HG03575 (cell line): ENCODE measurements around the gene MVB12B.

ENCODE experiments used
- ATAC-seq: cut with Tn5 transposase; IDR thresholded peaks from one replicate; pipeline ENCODE4 v1.9.1; 2021; ENCODE audit not compliant: unreplicated experiment, insufficient number of reproducible peaks, low FRiP score; ENCODE audit errors: extremely low read depth

The MVB12B gene

DNA sequence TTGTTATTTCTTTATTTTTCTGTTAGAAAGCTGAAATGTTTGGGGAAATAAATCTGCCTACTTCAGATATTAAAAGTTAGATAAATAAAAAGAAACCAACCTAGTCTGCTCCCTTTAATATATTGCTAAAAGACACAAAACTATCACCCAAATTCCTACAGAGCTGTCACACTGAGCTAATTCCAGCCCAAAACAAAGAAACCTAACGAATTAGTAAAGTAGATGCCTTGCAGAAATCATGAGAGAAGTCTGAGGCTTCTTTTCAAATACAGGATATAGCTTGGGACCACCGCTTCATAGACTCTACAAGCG lies 164.9 kb downstream of the MVB12B start:
- ATAC-seq = no peak

DNA sequence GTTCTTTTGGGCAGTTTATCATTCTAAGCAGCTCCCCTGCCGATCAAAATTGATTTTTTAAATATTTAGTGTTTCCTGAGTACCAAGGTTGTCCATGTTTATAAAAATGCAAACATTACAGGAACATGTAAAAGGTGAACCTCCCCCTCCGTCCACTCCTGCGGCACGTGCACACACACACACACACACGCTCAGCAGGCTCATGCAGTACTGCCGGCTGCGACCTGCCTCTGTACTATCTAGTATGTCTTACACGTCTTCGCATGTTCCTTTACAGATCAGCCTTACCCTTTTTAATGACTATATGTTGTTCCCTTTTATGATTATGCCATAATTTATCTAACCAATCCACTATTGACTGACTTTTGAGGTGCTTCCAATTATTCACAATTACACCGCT lies 165.3 kb downstream of the MVB12B start:
- ATAC-seq = no peak

DNA sequence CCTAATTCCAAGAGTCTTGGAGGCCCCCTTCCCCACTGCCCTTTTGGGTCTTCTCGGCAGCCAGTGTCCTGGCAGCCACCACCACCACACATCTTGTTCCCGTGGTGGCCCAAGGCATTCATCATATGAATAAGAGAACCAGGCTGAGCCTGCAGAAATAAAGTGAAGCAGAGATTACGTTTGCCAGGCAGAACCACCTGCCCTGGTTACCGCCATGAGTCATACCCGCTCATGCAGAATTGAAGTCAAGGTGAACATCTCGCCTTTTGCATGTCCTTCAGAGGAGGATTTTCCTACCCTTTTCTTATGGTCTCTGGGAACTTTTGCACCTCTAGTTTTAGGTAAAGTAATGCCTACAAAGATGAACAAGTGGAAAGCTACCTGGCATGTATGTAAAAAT lies 167.6 kb downstream of the MVB12B start:
- no peak for ATAC-seq

DNA sequence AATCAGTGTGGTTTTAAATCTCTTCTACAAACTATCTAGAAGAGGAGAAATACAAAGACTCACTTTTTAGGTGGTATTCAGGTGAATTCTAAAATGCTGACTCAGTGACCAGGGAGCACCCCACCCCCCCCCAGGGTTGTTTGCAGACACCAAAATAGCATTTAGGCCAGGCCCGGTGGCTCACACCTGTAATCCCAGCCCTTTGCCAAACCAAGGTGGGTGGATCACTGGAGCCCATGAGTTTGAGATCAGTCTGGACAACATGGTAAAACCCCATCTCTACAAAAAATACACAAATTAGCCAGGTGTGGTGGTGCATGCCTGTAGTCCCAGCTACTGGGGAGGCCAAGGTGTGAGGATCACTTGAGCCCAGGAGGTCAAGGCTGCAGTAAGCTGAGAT lies 168.1 kb downstream of the MVB12B start:
- no peak for ATAC-seq

DNA sequence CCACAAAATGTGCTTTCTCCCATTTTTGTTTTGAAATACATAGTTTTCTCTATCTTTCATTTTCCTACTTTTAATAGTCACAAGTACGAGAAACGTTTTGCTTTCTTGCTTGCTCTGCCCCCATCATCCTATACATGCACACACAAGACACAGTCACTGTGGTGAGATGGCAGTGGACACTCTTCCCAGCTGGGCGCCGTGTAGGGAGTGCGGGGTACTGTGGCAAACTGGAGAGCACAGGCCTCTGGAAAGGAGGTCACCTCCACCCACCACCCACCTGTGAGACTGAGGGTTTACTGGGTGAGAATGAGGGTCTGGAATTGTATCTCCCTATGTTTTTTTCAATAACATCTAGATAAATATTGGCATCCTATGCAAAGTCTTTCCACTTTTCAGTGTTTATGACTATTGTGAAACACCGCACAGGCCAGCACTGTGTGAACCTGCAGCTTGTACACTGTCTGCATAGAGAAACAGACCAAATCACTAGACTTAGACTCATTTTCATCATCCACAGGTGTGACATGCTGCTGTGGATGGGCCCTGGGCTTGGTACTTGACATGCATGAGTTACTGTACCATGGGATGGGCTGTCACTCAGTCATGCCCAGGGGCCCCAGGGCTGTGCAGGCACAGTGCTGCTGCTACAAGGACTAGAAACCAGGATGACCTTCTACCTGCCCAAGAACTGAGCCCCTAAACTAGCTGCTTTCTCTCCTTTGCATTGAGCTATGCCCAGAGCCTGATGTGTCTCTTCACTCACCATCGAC lies 169.0 kb downstream of the MVB12B start:
- ATAC-seq = no peak

DNA sequence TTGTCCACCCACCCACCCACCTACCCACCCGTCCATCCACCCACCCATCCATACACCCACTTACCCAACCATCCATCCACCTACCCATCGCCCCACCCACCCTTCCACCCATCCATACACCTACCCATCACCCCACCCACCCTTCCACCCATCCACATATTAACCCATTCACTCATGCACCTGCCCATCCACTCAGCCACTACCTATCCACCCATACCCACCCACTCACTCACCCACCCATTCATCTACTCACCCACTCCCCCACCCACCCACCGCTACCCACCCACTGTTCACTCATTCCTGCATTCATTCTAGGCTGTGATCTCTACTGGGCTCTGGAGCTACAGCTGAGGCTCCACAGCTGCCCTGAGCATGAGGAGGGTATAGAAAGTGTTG lies 169.6 kb downstream of the MVB12B start:
- ATAC-seq = no peak

DNA sequence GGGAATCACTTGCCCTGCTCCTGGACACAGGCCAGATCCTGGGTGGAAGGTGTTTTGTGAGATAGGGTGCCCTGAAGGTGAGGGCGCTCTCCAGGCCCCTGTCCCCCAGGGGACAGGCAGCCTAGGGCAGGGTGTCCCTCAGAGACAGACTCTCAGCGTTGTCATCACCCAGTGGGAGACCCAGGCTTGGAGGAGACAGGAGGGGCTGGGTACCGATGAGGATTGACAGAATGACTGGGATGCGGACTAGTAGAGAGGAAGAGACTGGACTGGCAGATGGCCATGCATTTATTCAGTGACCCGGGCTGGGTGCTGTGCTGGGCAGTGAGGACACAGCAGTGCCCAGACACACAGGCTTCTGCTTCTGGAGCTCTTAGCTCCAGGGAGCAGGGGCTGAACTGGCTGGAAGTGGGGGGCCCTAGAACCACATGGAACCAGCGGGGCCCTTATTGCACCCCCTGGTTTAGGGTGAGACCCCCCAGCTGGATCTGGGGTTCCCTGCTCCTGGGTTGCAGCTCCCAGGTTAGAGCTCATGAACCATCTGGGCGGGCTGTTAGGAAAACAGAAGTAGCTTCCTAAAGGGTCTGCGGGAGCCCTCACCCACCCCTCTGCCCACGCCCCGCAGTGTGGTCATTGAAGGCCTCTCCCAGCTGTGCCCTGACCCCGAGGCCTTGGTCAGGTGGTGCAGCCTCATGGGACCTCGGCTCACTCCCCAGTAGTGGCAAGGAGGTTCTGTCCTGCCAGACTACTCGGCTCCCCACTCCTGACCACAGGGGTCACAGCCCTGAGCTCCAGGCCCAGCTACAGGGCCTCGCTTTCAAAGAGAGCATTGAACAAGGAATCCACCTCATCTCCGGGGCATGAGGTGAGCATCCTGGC lies 170.4 kb downstream of the MVB12B start:
- no peak for ATAC-seq

DNA sequence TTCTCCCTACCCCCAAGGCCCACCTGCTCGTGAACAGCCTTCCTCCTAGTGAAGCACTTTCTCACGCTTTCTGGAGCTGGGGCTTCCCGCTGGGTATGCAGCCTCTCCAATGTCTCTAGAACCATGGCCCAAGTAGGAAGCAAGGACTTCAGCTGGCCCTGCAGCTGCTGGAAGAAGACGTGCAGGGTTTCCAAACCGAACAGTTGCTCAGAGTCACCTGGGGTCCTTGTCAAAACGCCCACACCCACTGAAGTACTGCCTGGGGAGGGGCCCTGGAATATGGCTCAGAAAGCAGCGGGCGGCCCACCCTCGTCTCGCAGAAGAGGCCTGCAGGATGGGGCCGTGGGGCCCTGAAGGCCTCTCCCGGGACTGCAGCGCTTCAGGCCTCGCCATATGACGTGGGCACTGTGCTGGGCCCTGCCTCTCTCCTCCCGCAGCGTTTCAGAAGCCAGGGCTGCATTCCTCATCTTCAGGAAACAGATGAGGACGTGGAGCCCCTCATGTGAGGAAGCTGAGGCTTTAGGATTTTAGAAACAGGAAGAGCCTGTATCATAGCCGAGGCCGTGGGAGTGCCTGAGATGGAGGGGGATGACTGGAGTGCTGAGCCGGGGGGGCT lies 171.1 kb downstream of the MVB12B start:
- ATAC-seq = no peak

DNA sequence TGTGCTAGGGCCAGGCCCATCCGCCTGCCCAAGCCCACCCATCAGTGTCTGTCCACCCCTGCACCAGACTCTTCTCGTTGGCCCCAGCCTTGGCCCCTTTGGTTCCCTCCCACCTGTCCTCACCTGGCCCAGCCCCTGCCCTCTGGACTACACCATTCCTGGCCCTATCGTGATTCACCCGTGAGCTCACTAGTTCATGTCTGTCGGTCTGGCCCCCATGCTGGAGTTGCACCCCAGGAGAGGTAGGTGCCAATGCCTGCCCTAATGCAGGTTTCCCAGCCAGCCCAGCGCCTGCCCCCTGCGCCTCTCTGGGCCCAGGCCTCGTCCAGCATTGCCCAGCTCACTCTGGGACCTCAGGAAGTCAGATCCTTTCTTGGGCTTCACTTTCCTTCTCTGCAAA lies 171.7 kb downstream of the MVB12B start:
- ATAC-seq = no peak

DNA sequence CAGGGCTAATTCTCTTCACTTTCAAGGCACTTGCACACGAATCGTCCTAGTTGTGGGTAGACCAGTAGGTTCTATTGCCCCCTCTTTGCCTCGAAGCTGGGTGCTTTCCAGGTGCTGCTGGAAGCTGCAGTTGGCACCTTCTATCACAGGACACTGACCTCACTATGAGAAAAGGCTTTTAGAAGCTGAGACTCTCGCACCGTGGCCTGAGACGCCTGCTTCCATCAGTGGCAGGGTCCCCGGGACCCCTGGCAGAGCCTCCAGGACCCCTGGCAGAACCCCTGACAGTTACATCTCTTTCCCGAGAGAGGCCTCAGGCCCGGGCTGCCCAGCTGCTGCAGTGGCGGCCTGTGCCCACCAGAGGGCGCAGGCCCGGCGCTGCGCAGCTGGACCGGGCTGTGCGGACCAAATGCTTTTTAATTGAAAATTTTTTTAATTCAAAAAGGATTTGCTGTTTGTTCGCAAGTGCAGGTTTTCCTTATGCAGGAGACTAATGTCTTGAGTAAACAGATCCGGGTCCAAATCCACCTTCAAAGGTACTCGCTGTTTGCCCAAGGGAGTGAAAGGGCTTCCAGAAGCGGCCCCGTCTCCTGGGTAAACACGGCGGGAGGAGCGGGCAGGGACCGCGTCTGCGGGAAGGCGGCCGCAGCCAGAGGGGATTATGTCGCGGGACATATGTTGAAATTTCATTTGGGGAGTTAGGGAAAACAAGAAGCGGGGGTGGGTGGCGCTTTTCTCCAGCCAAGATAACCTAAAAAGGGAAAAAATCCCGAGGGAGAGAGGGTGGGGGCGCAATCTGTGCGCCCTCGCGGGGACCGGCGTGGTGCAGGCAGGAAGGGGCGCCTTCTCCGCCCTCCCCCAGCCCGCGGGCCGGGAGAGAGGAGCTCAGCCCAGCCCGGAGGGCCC lies 172.6 kb downstream of the MVB12B start:
- no peak for ATAC-seq

DNA sequence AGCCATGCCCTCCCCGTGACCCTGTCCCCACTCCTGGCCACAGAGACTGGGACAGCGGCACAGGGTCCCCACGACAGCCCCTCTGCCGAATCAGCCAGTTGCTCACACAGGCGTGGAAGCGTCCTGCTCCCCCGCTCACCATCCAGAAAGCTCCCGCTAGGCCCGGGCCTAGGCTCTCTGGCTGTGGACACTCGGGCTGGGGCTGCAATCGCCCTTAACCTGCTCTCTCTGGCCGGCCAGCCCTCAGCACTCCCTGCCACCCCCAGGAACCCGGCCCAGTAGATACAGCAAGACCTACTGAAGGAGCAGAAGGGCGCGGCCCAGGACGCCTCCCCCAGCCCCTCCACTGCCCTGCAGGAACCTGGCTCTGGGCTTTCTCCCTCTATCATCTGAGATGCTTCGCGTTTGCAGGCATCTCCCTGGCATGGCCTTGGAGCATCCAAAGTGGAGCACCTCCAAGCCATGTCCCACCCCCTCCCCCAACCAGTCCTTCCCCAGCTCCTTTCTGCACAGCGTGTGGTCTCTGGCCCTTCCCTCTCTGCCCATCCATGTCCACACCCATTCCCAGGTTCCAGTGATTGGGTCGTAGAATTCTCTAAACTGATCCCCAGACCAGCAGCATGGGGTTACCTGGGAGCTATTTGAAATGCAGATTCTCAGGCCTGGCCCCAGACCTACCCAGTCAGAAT lies 173.4 kb downstream of the MVB12B start:
- ATAC-seq = no peak

DNA sequence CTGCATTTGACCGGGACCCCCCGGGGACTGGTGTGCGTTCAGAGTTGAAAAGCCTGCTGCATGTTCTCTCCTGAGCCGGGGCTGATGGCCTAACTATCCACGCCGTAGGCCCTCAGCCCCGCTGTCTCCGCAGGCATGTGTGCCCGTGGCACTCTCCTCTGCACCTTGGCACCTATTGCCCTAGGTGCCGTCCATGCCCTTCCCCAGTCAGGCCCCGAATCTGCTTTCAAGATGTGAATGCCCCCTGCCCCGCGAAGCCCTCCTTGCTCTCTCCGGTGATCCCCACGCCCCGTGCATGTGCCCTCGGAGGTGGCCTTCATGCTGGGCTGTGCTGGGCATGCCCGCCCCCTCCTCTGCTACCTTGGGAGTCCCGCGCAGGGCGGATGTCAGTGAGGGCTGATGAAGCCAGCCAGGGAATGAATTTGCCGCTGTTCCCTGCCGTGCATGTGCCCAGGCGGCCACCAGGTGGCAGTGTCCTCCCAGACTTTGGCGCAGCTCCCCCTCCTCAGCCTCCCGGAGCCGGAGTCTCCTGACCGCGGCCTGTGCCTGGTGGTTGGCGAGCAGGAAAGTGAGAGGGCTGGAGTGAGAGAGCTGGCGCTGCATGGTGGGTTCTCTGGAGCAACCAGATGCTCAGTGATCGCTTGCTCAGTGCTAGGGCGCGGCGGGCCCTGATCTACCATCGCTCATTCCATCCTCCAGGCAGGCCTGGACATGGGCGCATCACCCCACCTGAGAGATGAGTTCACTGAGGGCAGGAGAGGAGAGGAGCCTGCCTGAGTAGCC lies 174.2 kb downstream of the MVB12B start:
- no peak for ATAC-seq

DNA sequence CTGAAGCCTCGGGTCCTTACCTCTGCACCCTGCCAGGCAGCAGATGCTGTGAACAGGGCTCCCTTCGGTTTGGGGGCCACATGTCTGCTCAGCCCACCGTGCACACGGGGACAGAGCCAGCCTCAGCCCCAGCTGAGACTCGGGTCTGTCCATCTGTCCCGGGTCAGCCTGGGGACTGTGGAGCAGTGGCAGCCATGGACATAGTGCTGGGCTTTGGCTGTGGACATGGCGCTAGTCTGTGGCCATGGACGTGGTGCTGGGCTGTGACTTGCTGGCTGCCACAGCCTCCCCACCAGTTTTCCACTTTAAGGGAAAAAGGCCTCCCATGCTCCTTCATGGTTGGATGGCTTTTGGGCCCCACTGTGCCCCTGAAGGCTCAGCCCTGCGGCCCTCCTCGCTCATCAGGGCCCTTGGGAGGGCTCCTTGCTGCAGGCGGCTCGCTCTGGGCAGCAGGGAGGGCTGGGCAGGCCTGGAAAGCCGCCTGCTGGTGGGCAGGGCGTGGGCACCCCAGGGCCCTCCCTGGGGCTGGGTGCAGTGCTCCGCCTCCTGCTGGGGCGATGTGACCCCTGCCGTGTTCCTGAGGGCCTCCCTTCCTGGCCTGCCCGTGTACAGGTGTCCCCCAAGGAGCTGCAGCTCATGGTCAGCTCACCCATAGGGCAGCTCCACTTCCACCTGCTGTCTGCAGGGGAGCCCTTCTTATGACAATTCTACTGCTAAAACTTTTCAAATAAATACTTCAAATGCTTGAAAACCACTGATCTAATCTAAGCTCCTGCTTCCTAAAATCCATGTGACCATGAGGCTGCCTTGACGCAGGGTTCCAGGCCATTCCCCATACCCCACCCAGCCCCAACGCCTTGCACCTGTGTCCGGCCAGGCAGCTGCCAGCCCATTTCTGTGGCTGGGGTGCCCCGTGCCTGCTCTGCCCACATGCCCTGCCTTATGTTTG lies 175.0 kb downstream of the MVB12B start:
- no peak for ATAC-seq

DNA sequence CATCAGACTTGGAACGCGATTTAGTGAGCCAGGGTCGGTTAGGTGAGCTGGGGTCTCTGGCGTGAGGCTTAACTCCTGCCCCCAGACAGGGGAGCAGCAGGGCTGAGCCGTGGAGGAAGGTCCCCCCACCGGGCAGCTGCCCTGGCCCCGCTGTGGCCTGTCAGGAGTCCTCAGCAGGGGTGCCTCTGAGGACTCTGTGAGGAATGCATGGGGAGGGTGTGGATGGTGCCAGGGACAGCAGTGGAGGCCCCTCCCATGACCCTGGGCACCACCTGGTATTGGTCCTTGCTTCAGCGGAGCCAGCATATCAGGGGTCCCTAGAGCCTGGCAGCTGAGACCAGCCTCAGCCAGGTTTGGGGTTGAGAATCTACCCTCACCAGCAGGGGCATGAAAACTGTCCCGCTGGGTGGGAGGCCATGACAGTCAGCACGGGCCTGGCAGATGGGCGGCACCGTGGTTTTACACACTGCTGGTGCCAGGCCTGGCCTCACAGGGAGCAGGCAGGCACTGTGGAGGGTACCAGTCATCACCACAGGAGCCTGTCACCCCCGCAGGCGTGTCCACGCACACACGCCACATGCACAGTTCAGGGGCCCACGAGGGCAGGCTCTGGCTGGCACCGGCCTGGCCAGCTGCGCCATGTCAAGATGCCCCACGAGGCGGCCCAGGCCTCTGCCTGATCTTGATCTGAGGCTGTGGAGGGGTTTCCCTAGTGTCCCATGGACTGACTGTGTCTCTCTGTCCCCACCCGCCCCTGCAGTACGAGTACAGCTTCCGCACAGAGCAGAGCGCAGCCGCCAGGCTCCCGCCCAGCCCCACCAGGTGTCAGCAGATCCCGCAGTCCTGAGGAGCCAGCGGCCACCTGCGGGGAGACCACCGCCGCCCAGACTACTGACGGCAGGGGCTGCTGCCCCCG lies 176.0 kb downstream of the MVB12B start:
- no peak for ATAC-seq

DNA sequence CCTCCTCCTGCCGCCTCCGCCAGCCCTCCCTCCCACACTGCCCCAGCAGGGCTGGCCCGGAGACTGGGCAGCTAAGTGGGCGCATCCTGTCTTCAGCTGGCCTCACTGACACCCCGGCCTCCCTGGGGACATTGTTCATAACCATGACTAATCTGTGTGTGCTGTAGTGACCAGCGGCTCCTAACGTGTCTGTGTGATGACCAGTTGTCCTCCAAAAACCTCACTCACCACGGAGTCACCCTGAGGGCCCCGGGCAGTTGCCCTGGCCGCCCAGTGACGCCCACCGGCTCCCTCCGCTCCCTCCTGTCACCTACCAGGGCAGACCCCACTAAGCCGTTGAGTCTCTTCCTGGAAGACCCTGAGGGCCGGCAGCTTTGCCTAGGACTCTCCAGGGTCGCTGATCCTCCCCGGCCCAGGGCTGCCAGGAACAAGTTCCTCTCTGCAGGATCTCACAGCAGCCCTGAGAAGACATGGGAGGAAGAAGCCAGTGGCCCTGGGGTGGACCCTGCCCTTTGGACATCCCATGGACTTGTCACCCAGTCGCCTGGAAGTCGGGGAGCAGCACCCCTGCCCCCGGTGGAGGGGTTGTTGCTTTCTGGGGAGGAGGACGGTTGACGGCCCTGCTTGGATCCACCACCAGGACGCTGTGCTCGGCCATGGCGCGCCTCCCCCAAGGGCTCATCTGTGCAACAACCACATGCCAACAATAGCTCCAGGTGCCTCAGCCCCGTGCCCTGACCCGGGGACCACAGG lies 176.9 kb downstream of the MVB12B start:
- ATAC-seq = no peak
